ELR (cell line): ENCODE measurements around the gene SFXN5.

ENCODE experiments used
- DNase-seq: peaks from one replicate; pipeline ENCODE4 v3.0.0-alpha.2; 2015; ENCODE audit warnings: low read depth

SFXN5 gene

GRCh38 chr2:72897785-72898584, 173.5 kb downstream of the SFXN5 start:
- DNase-seq = no peak

DNA sequence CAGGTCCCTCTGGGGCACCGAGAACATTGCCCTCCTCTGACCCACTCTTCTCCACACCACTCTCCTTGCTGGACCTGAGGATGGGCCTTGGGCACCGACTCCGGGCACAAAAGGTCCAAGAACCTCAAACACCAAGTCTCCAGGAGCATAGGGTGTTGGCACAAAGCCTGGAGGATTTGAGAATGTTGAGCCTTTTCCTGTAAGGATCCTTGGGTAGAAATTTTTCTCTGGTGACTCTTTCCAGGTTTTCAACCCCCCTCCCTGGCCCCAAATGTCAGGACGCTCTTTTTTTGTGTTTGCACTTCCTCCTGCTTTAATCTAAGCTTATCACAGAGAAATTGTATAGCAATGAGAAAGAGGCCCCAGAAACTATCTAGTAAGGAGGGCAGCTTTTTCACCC, 175.1 kb downstream of the SFXN5 start:
- no peak for DNase-seq

DNA sequence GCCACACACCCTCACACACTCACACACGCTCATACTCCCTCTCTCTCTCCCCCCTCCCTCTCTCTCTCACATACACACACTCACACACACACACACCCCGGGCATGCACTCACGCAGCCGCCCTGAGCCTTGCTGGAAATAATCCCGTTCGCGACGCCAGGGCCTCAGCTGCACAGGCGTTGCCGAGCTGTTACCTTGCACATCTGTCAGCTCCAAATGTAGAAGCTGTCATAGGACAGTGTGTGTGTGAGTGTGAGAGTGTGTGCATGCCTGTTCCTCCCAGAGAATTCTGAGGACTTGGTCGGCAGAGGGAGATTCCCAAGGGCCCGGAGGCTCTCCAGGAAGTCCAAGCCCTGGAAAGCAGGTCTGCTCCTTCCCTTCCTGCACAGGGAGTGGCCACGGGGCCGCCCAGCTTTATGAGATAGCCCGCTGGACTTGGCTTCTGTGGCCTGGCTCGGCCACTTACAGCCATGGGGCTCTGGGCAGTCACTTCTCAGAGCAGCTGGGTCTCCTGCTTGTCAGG, 175.7 kb downstream of the SFXN5 start:
- DNase-seq = no peak

- DNase-seq = no peak
These were observed 176.4 kb downstream of the SFXN5 start for GRCh38 chr2:72895154-72895553.

- DNase-seq = no peak
These were observed 177.0 kb downstream of the SFXN5 start for GRCh38 chr2:72894514-72894913.

GRCh38 chr2:72893594-72894319, 177.8 kb downstream of the SFXN5 start:
- DNase-seq = peak; percentile 84

DNA sequence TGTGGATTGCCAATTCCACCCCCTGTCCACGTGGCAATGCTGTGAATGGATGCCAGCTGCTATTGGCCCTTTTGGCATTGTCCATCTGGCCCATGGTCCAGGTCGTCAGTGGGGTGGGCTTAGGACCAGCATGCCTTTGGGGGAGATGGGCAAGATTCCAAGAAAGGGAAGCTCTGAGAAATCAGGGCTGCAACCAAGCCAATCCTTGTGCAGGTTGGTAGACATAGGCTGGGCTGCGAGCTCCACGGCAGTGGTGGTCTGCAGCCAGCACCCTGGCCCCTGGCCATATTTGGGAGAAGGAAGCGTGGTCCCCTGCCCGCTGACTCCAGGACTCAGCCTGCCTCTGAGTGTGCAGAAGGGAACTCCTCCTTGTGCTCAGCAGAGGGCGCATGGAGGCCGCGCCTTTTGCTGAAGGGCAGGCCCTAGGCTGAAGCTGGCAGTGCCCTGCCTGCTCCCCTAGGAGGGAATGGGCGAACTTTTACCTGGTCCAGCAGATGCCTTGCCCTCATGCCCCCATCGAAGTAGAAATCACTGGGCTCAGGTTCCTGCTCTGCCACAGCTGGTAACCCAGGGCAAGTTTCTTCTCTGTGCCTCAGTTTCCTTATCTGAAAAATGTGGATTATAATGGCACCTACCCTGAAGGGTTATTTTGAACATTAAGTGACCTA, 178.9 kb downstream of the SFXN5 start:
- peak; percentile 84 for DNase-seq
